Islet precursor cell (in vitro differentiated cells): ENCODE results near the gene DLX5.

Source experiments
- DNase-seq: peaks from one replicate; pipeline ENCODE4 v3.0.0-alpha.2; 2018

DLX5 gene

DNA sequence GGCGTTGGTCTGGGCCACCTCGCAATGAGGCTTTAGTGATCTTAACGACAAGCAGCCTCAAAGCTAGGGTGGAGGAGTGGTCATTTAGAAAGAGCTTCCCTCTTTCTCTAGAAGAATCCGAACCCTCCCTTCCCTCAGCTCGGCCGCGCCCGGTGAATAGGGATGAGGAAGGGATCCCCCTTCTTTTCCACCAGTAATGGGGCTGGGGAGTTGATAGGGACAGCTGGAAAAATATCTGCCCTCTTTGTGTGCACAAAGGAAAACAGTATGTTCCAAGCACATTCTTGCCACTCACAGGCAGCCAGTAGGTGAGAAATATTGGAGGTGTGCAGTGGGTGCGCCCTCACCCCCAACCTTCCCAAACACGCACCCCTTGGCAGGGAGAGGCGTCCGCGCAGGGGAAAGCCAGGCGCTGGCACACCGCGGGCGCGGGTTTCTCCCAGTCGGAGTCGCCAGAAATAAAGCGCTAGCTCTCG is 6.5 kb downstream of the DLX5 start:
- no peak for DNase-seq

DNA sequence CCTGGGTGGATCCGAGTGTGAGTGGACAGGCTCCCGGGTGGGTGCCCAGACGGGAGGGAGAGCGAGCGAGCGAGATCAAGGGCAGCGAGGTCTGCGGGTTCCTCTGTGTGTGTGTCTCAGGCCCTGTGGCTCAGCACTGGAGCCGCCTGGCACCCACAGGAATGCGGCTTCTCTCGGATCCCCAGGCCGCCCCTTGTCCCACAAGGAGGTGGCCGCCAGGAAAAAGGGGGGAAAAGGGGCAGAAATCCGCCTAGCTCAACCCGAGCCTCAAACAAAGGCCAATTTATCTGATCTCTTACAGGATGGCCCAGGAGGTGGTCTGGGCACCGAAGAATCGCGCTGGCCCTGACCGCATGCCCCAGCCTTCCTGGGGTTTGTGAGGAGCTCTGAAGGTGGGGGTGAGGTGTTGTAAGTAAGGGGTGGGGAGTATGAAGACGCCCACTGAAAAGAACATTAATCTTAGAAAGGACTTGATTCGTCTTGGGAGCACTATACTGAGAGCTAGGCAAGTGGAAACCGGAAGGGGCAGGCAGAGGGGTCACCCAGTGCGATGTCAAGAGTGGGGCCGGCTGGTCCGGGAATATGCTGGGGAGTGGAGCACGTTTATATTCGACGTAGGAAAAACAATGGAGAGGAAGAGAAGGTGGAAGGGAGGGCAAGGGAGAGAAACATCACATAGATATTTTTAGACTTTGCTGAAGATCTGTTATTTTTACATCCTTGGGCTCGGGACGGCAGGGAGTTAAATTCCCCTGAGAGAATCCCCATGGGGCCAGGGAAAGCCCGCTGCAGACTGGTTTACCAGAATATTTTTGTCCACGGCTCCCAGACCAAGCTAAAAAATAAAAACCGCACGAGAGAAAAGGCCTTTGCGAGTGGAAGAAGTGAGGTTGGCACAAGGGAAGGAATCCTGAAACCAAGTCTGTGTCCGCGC is 7.2 kb downstream of the DLX5 start:
- no peak for DNase-seq

DNA sequence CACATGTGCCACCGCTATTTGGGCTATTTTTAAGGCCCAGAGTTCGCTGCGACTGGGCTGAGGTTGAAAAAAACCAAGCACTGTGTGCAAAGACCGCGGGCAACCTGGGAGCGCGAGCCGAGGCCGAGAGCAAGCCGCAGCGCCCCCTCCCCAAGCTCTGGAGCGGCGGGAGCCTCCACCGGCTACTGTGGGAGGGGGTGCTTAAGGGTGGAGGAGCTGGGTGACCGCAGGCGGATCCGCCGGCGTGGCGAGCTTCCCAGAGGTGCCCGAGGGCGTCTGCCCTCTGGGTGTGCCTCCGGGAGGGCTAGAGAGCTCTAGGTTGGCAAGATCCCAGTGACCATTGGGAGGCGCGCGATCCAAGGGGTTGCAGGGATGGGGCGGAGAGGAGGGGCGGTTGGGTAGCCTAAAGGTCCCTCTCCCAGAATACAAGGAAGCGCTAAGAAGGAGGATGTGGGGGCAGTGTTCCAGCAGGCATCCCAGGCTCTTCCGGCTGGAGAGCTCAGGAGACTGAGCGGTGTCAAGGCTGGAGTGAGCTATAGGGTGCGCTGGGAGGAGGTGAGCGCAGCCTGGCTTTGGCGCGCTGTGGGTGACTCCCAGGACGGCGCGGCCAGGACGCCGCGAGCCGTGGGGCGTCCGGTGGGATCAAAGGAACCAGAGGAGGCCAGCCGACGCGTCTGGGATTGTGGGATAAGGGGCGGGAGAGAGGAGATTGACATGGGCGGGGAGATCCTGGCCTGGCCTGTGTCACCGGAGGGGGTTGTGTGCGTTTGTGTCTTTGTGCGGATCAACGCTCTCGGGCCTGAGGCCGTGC is 8.0 kb downstream of the DLX5 start:
- peak; percentile 95 for DNase-seq

DNA sequence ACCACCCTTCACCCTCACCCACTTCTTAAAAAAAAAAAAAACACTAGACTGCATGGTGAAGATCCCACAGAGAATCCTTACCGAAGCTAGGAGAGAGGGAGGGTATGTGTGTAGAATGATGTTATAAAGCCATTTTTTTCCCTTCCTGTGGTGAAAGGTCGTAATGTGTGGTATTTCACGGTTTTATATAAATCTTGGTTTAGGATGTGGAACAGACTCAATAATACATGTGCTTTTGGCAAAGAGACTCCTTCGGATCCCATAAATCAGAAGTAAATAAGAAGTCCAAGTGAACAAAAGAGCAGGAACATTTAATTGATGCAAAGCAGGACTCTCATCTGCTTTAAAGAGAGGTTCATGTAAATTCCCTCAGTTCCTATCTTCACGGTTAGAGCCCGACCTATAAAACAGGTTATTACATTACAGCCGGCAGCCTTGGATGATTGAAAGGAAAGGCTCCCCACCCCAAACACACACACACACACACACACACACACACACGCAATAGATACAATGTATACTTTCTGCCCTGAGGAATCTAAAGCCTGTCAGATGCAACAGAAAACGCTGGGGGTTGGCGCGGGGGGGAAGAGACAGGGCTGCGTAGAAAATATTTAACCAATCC is 8.8 kb downstream of the DLX5 start:
- DNase-seq: no peak

DNA sequence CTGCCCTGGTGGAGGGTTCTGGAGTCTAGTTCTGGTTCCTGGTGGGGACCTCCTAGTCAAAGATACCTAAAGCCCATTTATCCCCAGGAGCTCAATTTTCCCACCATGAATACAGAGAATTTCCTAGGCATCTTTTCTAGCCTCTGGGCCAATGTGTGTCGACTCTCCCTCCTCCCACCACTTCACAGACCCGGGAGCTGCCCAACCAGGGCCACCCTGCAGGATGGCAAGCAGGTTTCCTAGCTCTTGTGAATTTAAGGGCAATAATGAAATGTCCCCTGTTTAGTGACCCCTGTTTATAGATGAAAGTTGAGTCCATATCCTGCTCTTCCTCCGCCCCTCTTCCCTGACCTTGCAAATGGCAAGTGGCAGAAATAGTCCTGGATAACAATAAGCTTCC is 9.4 kb downstream of the DLX5 start:
- peak; percentile 58 for DNase-seq

DNA sequence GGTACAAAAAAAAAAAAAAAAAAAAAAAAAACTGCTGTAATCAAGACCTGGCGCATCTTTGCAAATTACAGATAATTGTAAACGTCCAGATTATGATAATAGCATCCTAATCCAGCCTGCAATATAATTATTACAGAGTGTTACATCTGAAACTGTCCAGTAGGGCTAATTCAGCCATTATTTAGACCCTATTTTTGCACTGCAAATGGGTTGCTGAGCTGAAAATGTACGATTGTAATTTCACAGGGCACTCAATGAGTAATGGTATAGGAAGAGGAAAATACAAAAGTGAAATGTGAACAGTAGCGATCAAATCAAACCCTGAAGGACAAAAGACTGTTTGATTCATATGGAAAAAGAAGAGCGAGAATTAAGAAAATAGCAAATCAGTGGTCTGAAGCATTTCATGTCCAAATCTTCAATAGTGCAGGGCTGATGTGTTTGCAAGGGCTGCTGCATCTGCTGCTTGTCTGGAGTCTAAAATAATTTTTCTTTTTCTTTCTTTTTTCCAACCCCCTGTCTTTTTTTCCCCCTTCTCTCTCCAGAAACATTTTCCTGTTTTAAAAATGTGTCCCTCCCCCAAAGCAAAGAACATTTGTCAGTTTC is 10.4 kb downstream of the DLX5 start:
- no peak for DNase-seq

DNA sequence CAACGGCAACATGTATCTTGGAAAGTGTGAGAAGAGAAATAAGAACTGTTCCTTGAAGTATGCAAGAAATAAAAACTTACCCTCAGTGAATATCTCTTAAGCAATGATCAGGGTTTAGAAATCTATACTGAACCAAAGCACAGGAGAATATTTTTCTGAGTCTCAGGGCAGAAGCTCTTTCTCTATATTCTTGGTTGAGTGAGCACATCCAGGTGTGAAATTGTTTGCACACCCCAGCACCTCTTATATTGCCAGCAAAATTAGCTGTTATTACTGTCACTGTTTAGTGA is 10.8 kb downstream of the DLX5 start:
- DNase-seq: no peak

DNA sequence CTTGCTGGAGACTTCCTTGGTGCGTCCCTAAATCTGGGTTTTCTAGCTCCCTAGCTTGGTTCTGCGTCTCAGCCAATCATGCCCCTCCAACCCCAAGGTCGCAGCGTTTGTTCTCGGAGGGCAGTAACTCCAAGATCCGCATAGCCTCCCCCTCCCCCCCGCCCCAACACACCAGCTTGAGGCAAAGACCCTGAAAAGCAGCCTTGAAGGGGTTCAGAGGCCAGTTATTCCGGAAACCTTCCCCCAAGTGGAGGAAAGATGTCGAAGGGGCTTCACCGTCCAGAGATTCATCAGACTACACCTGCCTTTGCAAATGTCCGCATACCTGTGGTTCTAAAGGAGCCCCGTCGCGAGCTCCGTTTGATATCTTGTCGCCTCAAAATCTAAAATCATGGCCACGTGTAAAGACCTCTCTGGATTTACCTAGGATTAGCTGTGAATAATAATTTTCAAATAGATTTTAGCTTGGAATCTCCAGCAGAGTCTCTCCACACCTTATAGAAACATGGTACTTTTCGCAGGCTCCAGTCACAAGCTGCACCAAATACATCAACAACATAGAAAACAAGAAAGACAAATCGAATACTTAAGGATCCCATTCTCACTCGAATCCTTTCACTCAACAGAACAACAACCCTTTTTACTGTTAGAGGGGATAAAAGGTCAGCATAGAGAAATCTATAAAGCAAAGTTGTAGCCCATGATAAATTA is 11.3 kb downstream of the DLX5 start:
- no peak for DNase-seq

DNA sequence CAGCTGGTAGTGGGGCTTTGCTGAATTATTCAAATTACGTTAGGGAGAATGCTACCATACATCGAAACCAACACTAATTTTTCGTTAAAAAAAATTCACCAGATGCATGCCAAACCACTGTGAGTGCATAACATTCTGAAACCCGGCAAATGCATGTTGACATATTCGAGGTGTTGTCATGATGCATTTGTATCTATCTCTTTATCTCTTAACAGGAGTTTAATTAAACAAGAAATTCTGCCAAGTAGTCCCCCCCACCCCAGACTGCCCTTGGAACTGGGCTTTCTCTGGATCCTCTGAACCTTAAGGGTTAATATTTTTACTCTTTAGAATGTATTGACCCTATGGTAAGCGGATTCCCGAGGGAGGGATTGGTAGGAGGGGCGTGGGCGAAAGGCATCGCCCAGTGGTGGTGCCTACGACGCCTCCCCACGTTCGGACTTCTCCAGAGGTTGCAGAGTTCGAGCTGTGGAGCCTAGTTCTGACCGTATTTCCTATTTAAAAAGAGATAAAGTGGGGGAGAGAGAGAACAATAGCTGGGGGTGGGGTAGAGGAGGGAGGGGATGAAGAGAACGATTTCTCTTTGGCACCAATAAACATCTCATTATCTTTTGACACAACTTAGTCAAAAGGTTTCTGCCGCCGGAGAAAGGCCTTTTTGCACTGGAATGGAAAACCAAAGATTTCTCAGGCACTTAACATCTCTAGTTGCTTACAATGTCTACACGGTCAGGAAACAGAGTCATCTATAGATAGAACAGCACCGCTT is 12.1 kb downstream of the DLX5 start:
- no peak for DNase-seq

DNA sequence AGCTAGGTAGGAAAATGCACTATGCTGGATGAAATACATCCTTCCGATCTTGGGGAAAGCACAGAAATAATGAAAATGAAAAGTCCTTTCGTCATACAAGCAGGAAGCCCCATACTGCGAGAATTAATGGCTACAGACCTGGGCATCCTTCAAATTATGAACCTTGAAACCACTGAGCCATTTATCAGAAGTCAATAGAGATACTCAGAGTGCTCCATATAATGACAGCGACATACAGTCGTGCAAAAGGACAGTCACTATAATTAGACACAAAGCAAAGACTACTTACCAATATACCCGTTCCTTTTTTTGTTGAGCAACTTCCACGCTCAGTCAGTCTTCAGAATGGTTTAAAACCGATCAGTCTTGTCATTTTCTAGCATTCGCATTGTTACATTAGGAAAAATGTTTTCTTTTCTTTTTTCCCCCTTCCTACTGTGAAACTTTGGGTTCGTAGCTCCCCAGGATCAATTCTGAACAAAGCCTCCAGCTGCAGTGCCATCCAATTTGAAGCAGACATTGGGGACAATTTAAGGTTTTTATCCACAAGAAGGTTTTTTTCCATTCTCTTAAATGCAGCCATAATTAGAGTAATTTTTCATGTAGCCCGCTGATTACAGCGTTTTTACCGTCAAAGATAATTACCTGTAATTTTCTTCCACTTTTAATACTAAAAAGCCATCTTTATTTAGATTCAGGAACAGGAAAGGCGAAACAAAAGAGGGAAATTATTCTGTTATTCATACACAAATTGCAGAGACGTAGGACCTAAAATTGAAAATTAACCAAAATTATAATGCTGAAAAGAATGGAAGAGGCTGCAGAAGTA is 12.9 kb downstream of the DLX5 start:
- no peak for DNase-seq

DNA sequence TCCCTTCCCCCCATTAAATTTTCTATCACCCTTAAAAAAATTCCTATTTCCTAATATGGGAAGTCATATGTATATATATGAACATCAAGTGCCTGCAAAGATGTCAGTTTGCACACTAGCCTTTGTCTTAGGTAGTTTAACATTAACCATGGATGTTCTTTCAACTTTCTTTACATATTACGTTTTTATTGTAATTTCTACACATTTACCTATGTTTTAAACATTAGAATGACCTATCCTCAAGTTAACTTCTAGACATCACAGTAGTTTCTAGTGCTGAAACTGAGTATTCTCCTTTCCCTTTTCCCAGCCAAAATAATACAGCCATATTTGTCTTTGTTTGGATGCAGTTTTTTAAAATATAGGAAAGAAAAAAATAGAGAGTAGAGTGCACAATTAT is 13.5 kb downstream of the DLX5 start:
- DNase-seq: no peak

DNA sequence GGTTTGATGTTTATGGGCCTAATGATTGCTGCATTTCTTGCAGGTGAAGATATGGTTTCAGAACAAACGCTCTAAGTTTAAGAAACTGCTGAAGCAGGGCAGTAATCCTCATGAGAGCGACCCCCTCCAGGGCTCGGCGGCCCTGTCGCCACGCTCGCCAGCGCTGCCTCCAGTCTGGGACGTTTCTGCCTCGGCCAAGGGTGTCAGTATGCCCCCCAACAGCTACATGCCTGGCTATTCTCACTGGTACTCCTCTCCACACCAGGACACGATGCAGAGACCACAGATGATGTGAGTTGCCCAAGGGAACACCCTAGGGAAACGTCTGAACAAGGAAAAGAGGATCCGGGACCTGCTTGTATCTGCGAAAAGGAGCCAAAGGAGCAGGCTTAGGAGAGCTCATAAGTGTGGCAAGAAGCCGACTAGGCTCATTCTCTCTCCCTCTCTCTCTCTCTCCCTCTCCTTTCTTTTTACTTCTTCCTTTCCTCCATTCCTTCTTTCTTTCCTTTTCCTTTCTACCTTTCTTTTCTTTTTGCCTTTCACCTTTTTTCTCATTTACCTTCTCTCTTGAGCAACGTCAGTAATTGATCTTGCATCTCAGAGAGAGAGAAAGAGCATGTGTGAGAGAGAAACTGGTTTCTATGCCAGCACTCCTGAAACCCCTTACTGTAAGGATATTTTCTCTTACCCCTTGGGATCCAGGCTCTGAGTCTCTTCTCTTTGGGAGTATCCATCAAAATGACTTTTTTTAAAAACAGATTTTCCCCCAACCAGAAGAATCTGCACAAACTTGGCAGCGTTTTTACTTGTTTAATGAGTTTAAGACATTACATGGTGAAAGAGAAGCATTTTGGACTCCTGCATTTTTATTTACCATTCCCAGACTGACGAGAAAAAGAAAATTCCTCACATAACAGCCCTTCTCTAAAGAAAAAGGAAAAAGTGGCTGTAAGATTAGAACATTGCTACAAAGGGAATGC is 14.6 kb downstream of the DLX5 start:
- DNase-seq: no peak

DNA sequence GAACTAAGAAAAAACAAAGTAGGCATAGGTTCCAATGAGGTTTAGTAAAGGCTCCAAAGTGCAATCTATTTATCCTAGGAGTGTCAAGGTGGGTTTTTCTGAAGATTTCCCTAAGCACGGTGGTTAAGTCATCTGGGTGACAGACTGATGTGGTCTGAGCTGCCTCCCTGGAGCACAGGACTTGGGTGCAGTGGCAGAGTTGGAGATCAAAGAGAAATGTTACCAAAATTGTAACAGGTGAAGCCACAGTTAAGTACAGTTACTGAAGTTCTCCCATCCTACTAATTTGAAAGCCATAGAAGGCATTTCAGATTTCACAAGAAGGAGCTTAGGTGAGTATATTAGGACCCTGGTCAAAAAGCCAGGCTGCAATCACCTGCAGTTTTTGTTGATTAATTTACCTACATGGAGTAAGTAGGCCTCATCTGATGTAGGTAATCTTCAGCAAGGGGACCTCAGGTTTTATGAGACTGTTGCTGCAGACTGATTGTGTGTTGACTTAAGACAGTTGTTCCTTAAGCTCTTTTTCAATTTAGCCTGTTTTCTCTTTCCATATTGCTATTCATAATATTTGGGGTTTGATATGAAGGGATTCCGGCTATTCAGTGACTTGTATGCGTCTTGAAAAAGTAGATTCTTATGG is 16.2 kb downstream of the DLX5 start:
- no peak for DNase-seq

DNA sequence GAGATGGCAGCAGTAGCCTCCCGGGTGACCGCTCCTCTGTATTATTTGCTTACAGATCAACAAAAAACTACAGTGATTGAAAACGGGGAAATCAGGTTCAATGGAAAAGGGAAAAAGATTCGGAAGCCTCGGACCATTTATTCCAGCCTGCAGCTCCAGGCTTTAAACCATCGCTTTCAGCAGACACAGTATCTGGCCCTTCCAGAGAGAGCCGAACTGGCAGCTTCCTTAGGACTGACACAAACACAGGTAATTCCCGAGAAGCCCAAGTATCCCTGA is 17.1 kb downstream of the DLX5 start:
- DNase-seq: no peak

DNA sequence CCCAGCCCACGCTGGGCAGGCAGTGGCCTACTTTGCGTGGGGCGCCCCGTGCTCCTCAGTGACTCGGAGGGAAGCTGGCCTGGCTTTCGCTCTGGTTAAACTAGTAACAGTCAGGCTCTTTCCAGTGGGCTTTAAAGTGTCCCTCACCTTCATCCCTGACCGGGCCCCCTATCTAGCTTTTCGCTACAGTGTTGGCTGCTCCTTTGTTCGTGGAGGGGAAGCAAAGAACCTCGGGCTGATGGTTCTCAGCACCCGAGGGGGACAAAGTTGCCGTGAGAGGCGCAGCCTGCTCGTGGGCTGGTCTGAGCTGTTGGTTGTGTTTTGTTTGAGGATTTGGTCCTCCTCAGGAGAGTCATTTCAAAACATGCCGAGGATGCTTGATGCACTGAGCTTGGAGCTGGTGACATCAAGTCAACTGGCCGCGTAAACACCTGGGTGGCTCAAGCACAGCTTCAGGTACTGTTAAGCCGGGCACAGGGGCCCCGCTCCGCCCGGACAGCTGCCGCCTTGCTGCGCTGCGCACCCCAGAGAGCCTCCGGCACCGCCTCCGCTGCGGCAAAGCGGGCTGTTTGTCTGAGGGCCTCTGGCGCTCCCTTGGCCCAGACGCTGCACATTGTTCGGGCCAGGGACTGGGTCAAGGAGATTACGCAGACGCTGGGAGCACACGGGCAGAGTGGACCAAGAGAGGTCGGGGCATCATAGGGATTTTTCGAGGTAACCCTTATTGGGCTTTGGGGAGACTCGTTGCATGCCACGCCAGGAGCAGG is 17.6 kb downstream of the DLX5 start:
- DNase-seq: no peak

DNA sequence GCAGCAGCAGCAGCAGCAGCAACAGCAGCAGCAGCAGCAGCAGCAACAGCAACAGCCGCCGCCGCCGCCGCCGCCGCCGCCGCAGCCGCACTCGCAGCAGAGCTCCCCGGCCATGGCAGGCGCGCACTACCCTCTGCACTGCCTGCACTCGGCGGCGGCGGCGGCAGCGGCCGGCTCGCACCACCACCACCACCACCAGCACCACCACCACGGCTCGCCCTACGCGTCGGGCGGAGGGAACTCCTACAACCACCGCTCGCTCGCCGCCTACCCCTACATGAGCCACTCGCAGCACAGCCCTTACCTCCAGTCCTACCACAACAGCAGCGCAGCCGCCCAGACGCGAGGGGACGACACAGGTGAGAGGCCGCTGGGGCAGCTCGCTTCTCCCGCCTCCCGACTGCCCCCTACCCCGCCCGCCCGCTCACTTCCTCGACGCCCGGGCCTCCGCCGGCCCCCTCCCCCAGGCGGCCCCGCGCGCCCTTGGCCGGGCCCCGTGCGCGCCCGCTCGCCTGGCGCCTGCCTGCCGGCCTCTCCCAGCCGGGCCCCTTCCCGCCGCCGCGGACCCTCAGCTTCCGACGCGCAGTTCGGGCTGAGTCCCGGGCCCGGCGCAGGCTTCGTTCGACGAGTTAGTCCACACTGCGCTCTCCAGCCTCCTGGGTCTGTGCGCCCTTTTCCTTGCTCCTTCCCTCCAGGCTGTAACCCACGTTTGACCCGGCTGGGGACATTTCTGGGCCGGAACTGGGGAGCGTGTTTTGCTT is 18.4 kb downstream of the DLX5 start:
- DNase-seq: peak; percentile 90

DNA sequence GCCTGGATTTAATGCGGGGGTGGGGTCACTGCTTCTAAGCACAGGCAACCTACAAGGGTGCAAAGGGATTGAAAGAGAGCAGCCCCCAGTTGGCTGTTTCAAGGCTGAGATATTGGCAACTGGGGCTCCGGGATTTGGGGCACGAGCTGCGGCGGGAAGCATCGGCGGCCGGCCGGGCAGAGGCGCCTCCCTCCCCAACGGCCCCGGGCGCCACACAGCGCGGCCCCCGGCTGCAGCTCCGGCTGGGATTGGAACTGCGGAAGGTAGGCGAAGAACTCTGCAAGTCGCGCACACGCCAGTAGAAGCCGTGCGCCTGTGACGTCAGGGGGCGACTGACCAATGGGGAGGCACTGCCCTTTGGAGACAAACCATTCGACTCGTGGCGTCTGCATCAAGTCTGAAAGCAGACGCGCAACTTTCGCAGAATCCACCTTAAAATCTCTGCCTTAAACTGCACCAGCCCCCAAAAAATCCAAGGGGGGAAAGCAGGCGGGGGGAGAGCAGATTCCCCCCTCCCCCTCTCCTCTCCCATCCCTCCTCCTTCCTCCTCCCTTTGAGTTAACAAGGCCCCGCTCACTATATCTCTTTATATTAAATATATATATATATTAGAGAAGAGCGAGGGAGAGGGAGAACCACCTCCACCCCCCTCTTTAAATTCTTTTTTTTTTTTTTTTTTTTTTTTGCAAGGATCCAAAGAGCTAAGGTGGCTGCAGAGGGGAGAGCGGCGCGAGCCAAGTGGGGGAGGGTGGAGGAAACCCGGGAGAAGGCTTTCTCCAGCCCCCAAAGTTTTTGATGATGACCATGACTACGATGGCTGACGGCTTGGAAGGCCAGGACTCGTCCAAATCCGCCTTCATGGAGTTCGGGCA is 19.2 kb downstream of the DLX5 start, which contains the start of gene DLX6:
DLX6 (plus strand) TSS at position 371 of the 872 bp plus-strand sequence; CDS start at position 796, 425 bp downstream.
- DNase-seq: peak; percentile 98
